Gastroesophageal sphincter (tissue), 3 donors: Measurements from ENCODE around the gene TPP2.
A peak's percentile ranks its signal among the peaks of the same experiment; 100 is the strongest.

Experiments used
- EP300 ChIP-seq: sonication (generic); formaldehyde crosslinking; IDR thresholded peaks from one replicate; pipeline ENCODE4 v1.6.1; 2017; ENCODE audit warnings: antibody characterized with exemption, mild to moderate bottlenecking
- POLR2AphosphoS5 ChIP-seq: sonication (generic); formaldehyde crosslinking; IDR thresholded peaks from one replicate; pipeline ENCODE4 v1.6.1; 2017; ENCODE audit warnings: antibody characterized with exemption
- TF ChIP-seq, protein P1 (sequence below), 4 experiments: fragments of 200-600 bp in 2 of 4; fragments of 450-650 bp in 2 of 4; sonication (generic) in 1 of 4; IDR thresholded peaks; one replicate each; pipeline ENCODE4 v1.5.1; 2017 to 2019; ENCODE audit warnings: antibody characterized with exemption in 4 of 4, mild to moderate bottlenecking in 2 of 4, moderate library complexity in 2 of 4

DNA sequence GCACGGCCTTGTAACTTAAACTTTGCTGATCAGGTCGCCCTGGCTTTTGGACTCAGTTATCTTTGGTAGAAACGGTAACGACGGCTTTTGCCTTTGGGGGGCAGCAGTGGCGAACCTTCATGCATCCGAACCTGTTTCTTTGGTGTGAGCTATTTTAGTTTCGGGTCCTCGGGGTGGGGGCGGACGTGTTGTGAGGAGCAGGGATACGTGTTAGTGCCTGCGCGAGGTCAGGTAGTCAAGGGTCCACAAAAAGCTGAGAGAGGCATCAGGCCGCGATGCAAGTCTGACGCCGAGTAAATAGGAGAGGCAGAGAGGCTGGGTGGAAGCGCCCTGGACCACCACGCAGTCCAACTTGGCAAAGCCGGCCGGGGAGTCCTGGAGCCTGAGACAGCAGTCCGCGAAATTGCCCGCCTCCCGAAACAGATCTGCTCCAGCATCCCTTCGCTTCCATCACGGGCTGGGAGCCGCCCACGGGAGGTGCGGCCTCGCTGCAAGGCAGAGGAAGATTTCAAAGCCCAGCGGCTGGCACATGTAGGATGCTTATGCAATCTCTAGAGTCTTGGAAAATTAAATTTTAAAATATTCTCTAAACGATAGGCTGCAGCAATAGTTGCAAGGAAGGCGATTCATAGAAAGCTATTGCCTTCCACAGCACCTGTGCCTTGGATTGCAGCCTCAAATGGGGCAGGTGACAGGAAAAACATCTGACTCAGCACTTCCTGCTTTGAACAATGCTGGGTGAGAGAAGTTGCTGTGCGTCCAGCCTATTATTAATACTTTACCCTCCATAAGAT, 4.6 kb upstream of the TPP2 start:
- TF ChIP-seq, protein P1, sequence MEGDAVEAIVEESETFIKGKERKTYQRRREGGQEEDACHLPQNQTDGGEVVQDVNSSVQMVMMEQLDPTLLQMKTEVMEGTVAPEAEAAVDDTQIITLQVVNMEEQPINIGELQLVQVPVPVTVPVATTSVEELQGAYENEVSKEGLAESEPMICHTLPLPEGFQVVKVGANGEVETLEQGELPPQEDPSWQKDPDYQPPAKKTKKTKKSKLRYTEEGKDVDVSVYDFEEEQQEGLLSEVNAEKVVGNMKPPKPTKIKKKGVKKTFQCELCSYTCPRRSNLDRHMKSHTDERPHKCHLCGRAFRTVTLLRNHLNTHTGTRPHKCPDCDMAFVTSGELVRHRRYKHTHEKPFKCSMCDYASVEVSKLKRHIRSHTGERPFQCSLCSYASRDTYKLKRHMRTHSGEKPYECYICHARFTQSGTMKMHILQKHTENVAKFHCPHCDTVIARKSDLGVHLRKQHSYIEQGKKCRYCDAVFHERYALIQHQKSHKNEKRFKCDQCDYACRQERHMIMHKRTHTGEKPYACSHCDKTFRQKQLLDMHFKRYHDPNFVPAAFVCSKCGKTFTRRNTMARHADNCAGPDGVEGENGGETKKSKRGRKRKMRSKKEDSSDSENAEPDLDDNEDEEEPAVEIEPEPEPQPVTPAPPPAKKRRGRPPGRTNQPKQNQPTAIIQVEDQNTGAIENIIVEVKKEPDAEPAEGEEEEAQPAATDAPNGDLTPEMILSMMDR (IDR thresholded peaks at IDR 0.05) = peak in 3 of 4 experiments; percentile 30 to 71 (median 60)
- TF ChIP-seq EP300 (no peak), POLR2AphosphoS5 (no peak)
